K562 (cell line): Measurements from ENCODE around the gene ICAM2. TPM values are rescaled to one million over a fixed set of nuclear protein-coding genes. Genes with fewer than 3 reads are reported as not detected.

Experiments
- BCOR ChIP-seq: fragments of 450-650 bp; IDR thresholded peaks from 2 replicates; pipeline ENCODE4 v1.6.1; 2016
- CTCF ChIP-seq, 3 experiments: IDR thresholded peaks in 2 of 3; conservative IDR thresholded peaks in 1 of 3; 2 replicates each; pipeline ENCODE4 v1.5.1; 2011 to 2012; ENCODE audit warnings: low read length in 3 of 3, mild to moderate bottlenecking in 3 of 3, control low read depth in 2 of 3, improper control_type of control experiment in 1 of 3, inconsistent platforms in 1 of 3, low read depth in 1 of 3, mixed read lengths in 1 of 3, moderate library complexity in 1 of 3; ENCODE audit not compliant: insufficient read depth in 2 of 3
- ETV1 ChIP-seq: fragments of 450-650 bp; conservative IDR thresholded peaks from 2 replicates; pipeline ENCODE4 v1.6.1; 2016; ENCODE audit warnings: missing genetic modification characterization, control low read depth, low read depth, missing compliant biosample characterization
- REST ChIP-seq, 2 experiments: fragments of 450-650 bp; formaldehyde crosslinking in 1 of 2; IDR thresholded peaks; 2 replicates each; pipeline versions ENCODE4 v1.4.0 to v1.6.1; 2014 to 2020; ENCODE audit warnings: mild to moderate bottlenecking in 2 of 2, borderline replicate concordance in 1 of 2, low read depth in 1 of 2
- ZBTB33 ChIP-seq: sonication (generic); formaldehyde crosslinking; IDR thresholded peaks from 2 replicates; pipeline ENCODE4 v1.8.1; 2023; ENCODE audit warnings: mild to moderate bottlenecking, missing genetic modification reagents
- ZNF217 ChIP-seq: sonication (generic); formaldehyde crosslinking; IDR thresholded peaks from 2 replicates; pipeline ENCODE4 v1.8.0; 2022; ENCODE audit warnings: mild to moderate bottlenecking, missing genetic modification reagents
- ZNF445 ChIP-seq: fragments of 250-450 bp; sonication (Bioruptor Pico); IDR thresholded peaks from 2 replicates; pipeline ENCODE4 v1.4.0; 2020; ENCODE audit warnings: low read depth, mild to moderate bottlenecking, moderate library complexity
- ZNF592 ChIP-seq: fragments of 450-650 bp; IDR thresholded peaks from 2 replicates; pipeline ENCODE4 v1.6.1; 2017; ENCODE audit warnings: antibody characterized with exemption, mild to moderate bottlenecking
- polyA plus RNA-seq, 8 experiments: library from polyadenylated mRNA; depleted of rRNA in 4 of 8; stranded (reverse) in 5 of 8; unstranded in 3 of 8; fragments of >200 nt; fragmentation: Nextera tagmentation in 2 of 8; fragmentation: Illumina TruSeq in 1 of 8; extraction: Ambion mirVana in 2 of 8; extraction: Trizol in 1 of 8; gene quantifications; 2 replicates each; pipeline versions ENCODE4 v1.2.1 to v1.2.3, GENCODE V29; 2011 to 2014; ENCODE audit warnings: inconsistent platforms in 1 of 8, missing spikeins in 1 of 8
- total RNA-seq, 7 experiments: library from RNA; depleted of rRNA in 6 of 7; stranded (reverse); fragments of >200 nt in 6 of 7; fragmentation: Illumina TruSeq in 2 of 7; extraction: Trizol in 2 of 7; gene quantifications; 2 replicates each; pipeline versions ENCODE4 v1.2.1 to v1.2.3, GENCODE V29; 2011 to 2021; ENCODE audit warnings: low replicate concordance in 1 of 7

The ICAM2 gene
- total and polyA plus RNA-seq, 9 of the 15 experiments (the other 6 are each of a cell fraction or from before 2014, with no cell fraction given), result 37.9 to 89.4 (median 60.6) TPM

- no peak for TF ChIP-seq ZBTB33 (CRISPR knock-in tag)
- TF ChIP-seq ZNF217 (CRISPR knock-in tag), result no peak
- TF ChIP-seq BCOR, result no peak
- peak; percentile 59; the same call in 1 of the 2 replicates for TF ChIP-seq ETV1
- no peak for TF ChIP-seq ZNF592
- TF ChIP-seq ZNF445, result no peak
- TF ChIP-seq CTCF (IDR thresholded peaks at IDR 0.05 in 2 of 3, conservative IDR thresholded peaks at IDR 0.05 in 1 of 3; ENCODE audit: insufficient read depth in 2 of 3, low read depth in 1 of 3, low read length in 3 of 3), result peak; percentile 27 to 48 (median 42); a peak in 4 of 6 replicates
- TF ChIP-seq REST (IDR thresholded peaks at IDR 0.05; ENCODE audit: borderline replicate concordance), result peak; percentile 23; the same call in 1 of the 2 replicates
- TF ChIP-seq REST (CRISPR knock-in tag; IDR thresholded peaks at IDR 0.05; ENCODE audit: low read depth), result no peak
Observed at GRCh38 chr17:64016231-64016784, 4.1 kb downstream of the ICAM2 start (continued).
